HepG2 (cell line): Measurements from ENCODE around the gene LIMS2. TPM values are rescaled to one million over a fixed set of nuclear protein-coding genes. Genes with fewer than 3 reads are reported as not detected.

ENCODE experiments used
- CBFB ChIP-seq: sonication (generic); formaldehyde crosslinking; IDR thresholded peaks from 2 replicates; pipeline ENCODE4 v1.4.0; 2020; ENCODE audit warnings: missing genetic modification reagents
- HNRNPL ChIP-seq: fragments of 200-400 bp; formaldehyde crosslinking; IDR thresholded peaks from 2 replicates; pipeline ENCODE4 v1.6.1; 2017; ENCODE audit warnings: mild to moderate bottlenecking, low read depth, low read length
- HNRNPLL ChIP-seq: fragments of 200-400 bp; formaldehyde crosslinking; IDR thresholded peaks from 2 replicates; pipeline ENCODE4 v1.6.1; 2017; ENCODE audit warnings: mild to moderate bottlenecking, low read depth, low read length; ENCODE audit not compliant: poor library complexity, severe bottlenecking
- ISL2 ChIP-seq: sonication (generic); formaldehyde crosslinking; IDR thresholded peaks from 2 replicates; pipeline ENCODE4 v1.5.0; 2020; ENCODE audit warnings: missing genetic modification reagents
- KLF12 ChIP-seq: sonication (generic); formaldehyde crosslinking; IDR thresholded peaks from 2 replicates; pipeline ENCODE4 v1.4.0; 2020; ENCODE audit warnings: missing genetic modification reagents, borderline replicate concordance
- KMT2B ChIP-seq: IDR thresholded peaks from 2 replicates; pipeline ENCODE4 v1.6.1; 2016; ENCODE audit warnings: missing genetic modification reagents, missing compliant biosample characterization
- MYC ChIP-seq: sonication (generic); formaldehyde crosslinking; IDR thresholded peaks from 2 replicates; pipeline ENCODE4 v1.9.0; 2021; ENCODE audit warnings: missing genetic modification reagents, borderline replicate concordance
- NAIF1 ChIP-seq: sonication (generic); formaldehyde crosslinking; IDR thresholded peaks from 2 replicates; pipeline ENCODE4 v1.5.0; 2020; ENCODE audit warnings: mild to moderate bottlenecking, missing genetic modification reagents, borderline replicate concordance
- PATZ1 ChIP-seq: sonication (generic); formaldehyde crosslinking; IDR thresholded peaks from 2 replicates; pipeline ENCODE4 v1.4.0; 2020; ENCODE audit warnings: missing genetic modification reagents
- RNF219 ChIP-seq: sonication (generic); formaldehyde crosslinking; IDR thresholded peaks from 2 replicates; pipeline ENCODE4 v1.5.0; 2020; ENCODE audit warnings: mild to moderate bottlenecking, missing genetic modification reagents
- SIN3B ChIP-seq: fragments of 150-350 bp; IDR thresholded peaks from 2 replicates; pipeline ENCODE4 v1.6.1; 2014; ENCODE audit warnings: low read length
- SMAD1 ChIP-seq: sonication (generic); formaldehyde crosslinking; IDR thresholded peaks from 2 replicates; pipeline ENCODE4 v1.4.0; 2020; ENCODE audit warnings: missing genetic modification reagents, low read depth, mild to moderate bottlenecking, borderline replicate concordance
- ZNF10 ChIP-seq: sonication (generic); formaldehyde crosslinking; IDR thresholded peaks from 2 replicates; pipeline ENCODE4 v1.4.0; 2020; ENCODE audit warnings: mild to moderate bottlenecking, low read depth, missing genetic modification reagents, borderline replicate concordance
- ZNF180 ChIP-seq: sonication (generic); formaldehyde crosslinking; IDR thresholded peaks from 2 replicates; pipeline ENCODE4 v1.4.0; 2020; ENCODE audit warnings: low read depth, missing genetic modification reagents, borderline replicate concordance
- ZNF225 ChIP-seq: sonication (generic); formaldehyde crosslinking; IDR thresholded peaks from 2 replicates; pipeline ENCODE4 v1.4.0; 2020; ENCODE audit warnings: mild to moderate bottlenecking, missing genetic modification reagents
- ZNF292 ChIP-seq: sonication (generic); formaldehyde crosslinking; IDR thresholded peaks from 2 replicates; pipeline ENCODE4 v1.8.1; 2022; ENCODE audit warnings: mild to moderate bottlenecking, low read depth, missing genetic modification reagents, borderline replicate concordance
- ZNF563 ChIP-seq: sonication (generic); formaldehyde crosslinking; IDR thresholded peaks from 2 replicates; pipeline ENCODE4 v1.8.0; 2022; ENCODE audit warnings: mild to moderate bottlenecking, moderate library complexity, missing genetic modification reagents
- ZNF569 ChIP-seq: sonication (generic); formaldehyde crosslinking; IDR thresholded peaks from 2 replicates; pipeline ENCODE4 v1.5.0; 2020; ENCODE audit warnings: mild to moderate bottlenecking, missing genetic modification reagents, moderate library complexity, borderline replicate concordance
- ZNF75D ChIP-seq: sonication (generic); formaldehyde crosslinking; IDR thresholded peaks from 2 replicates; pipeline ENCODE4 v1.8.1; 2023; ENCODE audit warnings: missing genetic modification reagents, mild to moderate bottlenecking, borderline replicate concordance
- ZNF782 ChIP-seq: sonication (generic); formaldehyde crosslinking; IDR thresholded peaks from 2 replicates; pipeline ENCODE4 v1.4.0; 2020; ENCODE audit warnings: missing genetic modification reagents, mild to moderate bottlenecking, borderline replicate concordance
- ZNF878 ChIP-seq: sonication (generic); formaldehyde crosslinking; IDR thresholded peaks from 2 replicates; pipeline ENCODE4 v1.8.1; 2023; ENCODE audit warnings: mild to moderate bottlenecking, missing genetic modification reagents, moderate library complexity
- ZSCAN29 ChIP-seq: sonication (generic); formaldehyde crosslinking; conservative IDR thresholded peaks from 2 replicates; pipeline ENCODE4 v1.4.0; 2020; ENCODE audit warnings: mild to moderate bottlenecking, missing genetic modification reagents
- polyA plus RNA-seq, 8 experiments: library from polyadenylated mRNA; depleted of rRNA in 3 of 8; stranded (reverse) in 7 of 8; unstranded in 1 of 8; fragments of >200 nt; fragmentation: Illumina TruSeq in 4 of 8; extraction: Trizol in 4 of 8; gene quantifications; 2 replicates each; pipeline versions ENCODE4 v1.2.1 to v1.2.3, GENCODE V29; 2011 to 2016; ENCODE audit warnings: low read depth in 4 of 8, missing spikeins in 1 of 8, mixed read lengths in 1 of 8; ENCODE audit not compliant: insufficient read depth in 1 of 8
- total RNA-seq, 5 experiments: library from RNA; depleted of rRNA; stranded (reverse); fragments of >200 nt; fragmentation: Illumina TruSeq; extraction: Trizol; gene quantifications; 2 replicates each; pipeline ENCODE4 v1.2.3, GENCODE V29; 2016; ENCODE audit warnings: low read depth in 1 of 5
- TF ChIP-seq, protein P1 (sequence below): IDR thresholded peaks from 2 replicates; pipeline ENCODE4 v1.6.1; 2016; ENCODE audit warnings: low read depth, control low read depth

Gene LIMS2
- total and polyA plus RNA-seq, 2 of the 13 experiments (the other 11 are each of a cell fraction or from before 2014, with no cell fraction given), result 1.0 to 1.9 TPM

DNA sequence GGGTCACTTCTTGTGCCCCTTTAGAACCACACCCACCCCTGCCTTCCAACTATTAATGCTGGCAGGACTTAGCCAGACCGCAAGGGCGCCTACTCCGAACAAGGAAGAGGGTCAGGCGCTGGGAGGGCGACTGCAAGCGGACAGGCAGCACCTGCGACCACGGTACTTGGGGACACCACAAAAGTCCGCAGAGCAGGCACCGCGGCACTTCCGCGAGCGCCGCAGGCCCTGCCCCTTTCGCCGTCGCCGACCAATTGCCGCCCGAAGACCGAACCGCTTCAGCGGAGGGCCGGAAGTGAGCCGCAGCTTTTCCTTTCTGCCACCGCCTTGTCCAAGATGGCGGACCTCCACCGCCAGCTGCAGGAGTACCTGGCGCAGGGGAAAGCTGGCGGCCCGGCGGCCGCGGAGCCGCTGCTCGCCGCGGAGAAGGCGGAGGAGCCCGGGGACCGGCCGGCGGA, 25.9 kb upstream of the LIMS2 start, which contains the start of gene SFT2D3 (continued):
- TF ChIP-seq MYC (CRISPR knock-in tag), result peak; percentile 83
- 0 out of 2 replicates have a peak, but pooled peaks have one; percentile 56 for TF ChIP-seq ZSCAN29 (CRISPR knock-in tag)
- peak; percentile 75; the same call in 1 of the 2 replicates for TF ChIP-seq KLF12 (CRISPR knock-in tag)
- TF ChIP-seq ZNF10, result no peak
- TF ChIP-seq ZNF563 (CRISPR knock-in tag), result no peak; the same call in 1 of the 2 replicates
- TF ChIP-seq ZNF569 (CRISPR knock-in tag), result no peak
- TF ChIP-seq ZNF180 (CRISPR knock-in tag), result no peak
- peak; percentile 75; the same call in 1 of the 2 replicates for TF ChIP-seq HNRNPL
- no peak for TF ChIP-seq CBFB (CRISPR knock-in tag)
- peak; percentile 56; the same call in 1 of the 2 replicates for TF ChIP-seq NAIF1 (CRISPR knock-in tag)
- no peak for TF ChIP-seq ZNF878 (CRISPR knock-in tag)
- TF ChIP-seq RNF219, result no peak
- peak; percentile 72; the same call in 1 of the 2 replicates for TF ChIP-seq ISL2 (CRISPR knock-in tag)
- no peak; the same call in 1 of the 2 replicates for TF ChIP-seq ZNF225 (CRISPR knock-in tag)
- TF ChIP-seq KMT2B (CRISPR knock-in tag), result peak; percentile 88
- no peak for TF ChIP-seq ZNF75D
- TF ChIP-seq SIN3B, result no peak; the same call in 1 of the 2 replicates
- no peak; the same call in 1 of the 2 replicates for TF ChIP-seq SMAD1 (CRISPR knock-in tag)
- TF ChIP-seq HNRNPLL, result peak; percentile 95
- peak; percentile 83 for TF ChIP-seq ZNF292 (CRISPR knock-in tag)
- TF ChIP-seq PATZ1 (CRISPR knock-in tag), result no peak
- TF ChIP-seq, protein P1, sequence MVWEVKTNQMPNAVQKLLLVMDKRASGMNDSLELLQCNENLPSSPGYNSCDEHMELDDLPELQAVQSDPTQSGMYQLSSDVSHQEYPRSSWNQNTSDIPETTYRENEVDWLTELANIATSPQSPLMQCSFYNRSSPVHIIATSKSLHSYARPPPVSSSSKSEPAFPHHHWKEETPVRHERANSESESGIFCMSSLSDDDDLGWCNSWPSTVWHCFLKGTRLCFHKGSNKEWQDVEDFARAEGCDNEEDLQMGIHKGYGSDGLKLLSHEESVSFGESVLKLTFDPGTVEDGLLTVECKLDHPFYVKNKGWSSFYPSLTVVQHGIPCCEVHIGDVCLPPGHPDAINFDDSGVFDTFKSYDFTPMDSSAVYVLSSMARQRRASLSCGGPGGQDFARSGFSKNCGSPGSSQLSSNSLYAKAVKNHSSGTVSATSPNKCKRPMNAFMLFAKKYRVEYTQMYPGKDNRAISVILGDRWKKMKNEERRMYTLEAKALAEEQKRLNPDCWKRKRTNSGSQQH, result peak; percentile 90
- peak; percentile 48; the same call in 1 of the 2 replicates for TF ChIP-seq ZNF782 (CRISPR knock-in tag)
